GM19397 (cell line): Measurements from ENCODE around the gene MILR1.
"Not testable (repeated sequence)": the region's sequence is repeated elsewhere in the genome, so short reads cannot be mapped to it uniquely, and the experiment has no call there.

Source experiments
- ATAC-seq: cut with Tn5 transposase; IDR thresholded peaks from one replicate; pipeline ENCODE4 v1.9.1; 2021; ENCODE audit warnings: mild to moderate bottlenecking, moderate library complexity; ENCODE audit not compliant: unreplicated experiment

Gene MILR1

GRCh38 chr17:64448665-64449512 lies at the start of gene MILR1:
Gene MILR1, plus strand, starts transcription at chr17:64449115. Its CDS starts 54 bp downstream, at chr17:64449169.
- ATAC-seq = no peak

GRCh38 chr17:64399767-64400156 lies 49.2 kb upstream of the MILR1 start:
- ATAC-seq = no peak

GRCh38 chr17:64400642-64401041 lies 48.3 kb upstream of the MILR1 start:
- ATAC-seq = no peak

- ATAC-seq = no peak
These were observed 47.6 kb upstream of the MILR1 start for GRCh38 chr17:64401244-64401860.

GRCh38 chr17:64401941-64402340 lies 47.0 kb upstream of the MILR1 start:
- ATAC-seq = no peak

- ATAC-seq = no peak
These were observed 46.4 kb upstream of the MILR1 start for GRCh38 chr17:64402469-64402868.

- ATAC-seq = no peak
These were observed 44.9 kb upstream of the MILR1 start for GRCh38 chr17:64403881-64404460.

- no peak for ATAC-seq
These were observed 42.4 kb upstream of the MILR1 start for GRCh38 chr17:64406321-64407200.

GRCh38 chr17:64410750-64411490 lies 38.0 kb upstream of the MILR1 start:
- no peak for ATAC-seq

GRCh38 chr17:64411999-64412771 lies 36.7 kb upstream of the MILR1 start:
- no peak for ATAC-seq

- no peak for ATAC-seq
These were observed 36.0 kb upstream of the MILR1 start for GRCh38 chr17:64412944-64413381.

GRCh38 chr17:64413513-64413912 lies 35.4 kb upstream of the MILR1 start:
- ATAC-seq = peak; percentile 54

- no peak for ATAC-seq
These were observed 30.2 kb upstream of the MILR1 start for GRCh38 chr17:64418506-64419339.

- no peak for ATAC-seq
These were observed 28.7 kb upstream of the MILR1 start for GRCh38 chr17:64420143-64420670.

GRCh38 chr17:64422121-64422520 lies 26.8 kb upstream of the MILR1 start:
- not testable (repeated sequence) for ATAC-seq

GRCh38 chr17:64423881-64424280 lies 25.0 kb upstream of the MILR1 start:
- ATAC-seq = no peak

- ATAC-seq = no peak
These were observed 24.5 kb upstream of the MILR1 start for GRCh38 chr17:64424324-64424849.

- no peak for ATAC-seq
These were observed 23.7 kb upstream of the MILR1 start for GRCh38 chr17:64425191-64425590.
